Body of pancreas (tissue), 4 donors: ENCODE results near the gene AGAP1. TPM values are rescaled to one million over a fixed set of nuclear protein-coding genes. Genes with fewer than 3 reads are reported as not detected.

Experiments
- ATAC-seq: fragments of 150-250 bp; one replicate; pipeline ENCODE4 v1.9.1; 2016
- DNase-seq, 4 donors: peaks; one replicate each; pipeline ENCODE4 v3.0.0-alpha.2; 2019
- H3K27ac ChIP-seq, 4 donors: fragments of 200-600 bp; sonication (generic); 1 replicate in 3 of 4; 2 replicates in 1 of 4; pipeline versions ENCODE4 v1.5.1 to v1.6.1; 2016 to 2019; ENCODE audit warnings: mild to moderate bottlenecking in 1 of 4, mixed read lengths in 1 of 4, moderate library complexity in 1 of 4
- H3K27me3 ChIP-seq, 2 donors: fragments of 200-600 bp; sonication (generic); one replicate each; pipeline ENCODE4 v1.6.0; 2016; ENCODE audit warnings: mild to moderate bottlenecking in 1 of 2
- H3K36me3 ChIP-seq, 2 donors: fragments of 200-600 bp; sonication (generic); replicated peaks in 1 of 2; 2 replicates each; pipeline ENCODE4 v1.5.1; 2016; ENCODE audit warnings: low read depth in 2 of 2; ENCODE audit not compliant: insufficient read depth in 1 of 2
- H3K4me1 ChIP-seq: fragments of 200-600 bp; sonication (generic); one replicate; pipeline ENCODE4 v1.6.0; 2016
- H3K4me3 ChIP-seq, 2 donors: fragments of 200-600 bp; sonication (generic); 1 replicate in 1 of 2; 2 replicates in 1 of 2; pipeline ENCODE4 v1.5.1; 2016 to 2019
- H3K9me3 ChIP-seq, 3 donors: fragments of 200-600 bp; sonication (generic); 1 replicate in 2 of 3; 2 replicates in 1 of 3; pipeline ENCODE4 v1.5.1; 2016
- POLR2A ChIP-seq, 3 donors: fragments of 450-650 bp; IDR thresholded peaks; one replicate each; pipeline ENCODE4 v1.6.1; 2016; ENCODE audit warnings: antibody characterized with exemption in 3 of 3, mild to moderate bottlenecking in 2 of 3
- WGBS, 2 donors: methylation state at CpG; one replicate each; pipeline ENCODE4 v1.1.5; 2017; 5-methylcytosine and 5-hydroxymethylcytosine counted together
- intact Hi-C: fragments of 100-400 bp; cut with DNase I; formaldehyde crosslinking; loops from one replicate; pipeline ENCODE4 v1.15.1; 2023
- total RNA-seq, 2 donors: library from RNA; depleted of rRNA; stranded (reverse); fragments of >200 nt; gene quantifications; one replicate each; pipeline ENCODE4 v1.1.0, GENCODE V29; 2016
- TF ChIP-seq, protein P1 (sequence below), 7 experiments: fragments of 450-650 bp in 4 of 7; fragments of 200-600 bp in 3 of 7; sonication (generic) in 3 of 7; IDR thresholded peaks; one replicate each; pipeline ENCODE4 v1.5.1; 2016 to 2019; ENCODE audit warnings: antibody characterized with exemption in 7 of 7

The AGAP1 gene
- total RNA-seq, 2 donors from 2014 or later = 21.3 to 32.6 TPM

DNA sequence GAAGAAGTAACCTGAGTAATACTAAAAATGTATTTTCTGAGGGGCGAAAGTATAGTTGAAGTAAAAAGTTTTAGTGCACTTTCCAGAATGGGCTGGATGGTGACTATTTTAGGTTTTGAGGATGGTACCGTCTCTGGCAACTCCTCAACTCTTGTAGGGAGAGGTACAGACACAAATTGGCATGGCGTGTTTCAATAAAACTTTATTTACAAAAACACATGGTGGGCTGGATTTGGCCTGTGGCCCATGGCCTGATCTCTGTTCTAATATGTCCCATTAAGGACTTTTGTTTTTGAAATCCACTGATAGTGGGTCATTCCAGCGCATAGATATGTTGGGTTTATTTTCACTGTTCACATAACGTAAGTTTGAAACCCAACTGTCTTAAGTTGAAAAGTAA, 132.8 kb downstream of the AGAP1 start:
- intact Hi-C loops = no loop called here
- H3K4me3 ChIP-seq = no peak overlapping the region
- no peaks in the 10 kb centered on the region for H3K9me3 ChIP-seq
- TF ChIP-seq POLR2A (IDR thresholded peaks at IDR 0.05) = no peak
- TF ChIP-seq, protein P1, sequence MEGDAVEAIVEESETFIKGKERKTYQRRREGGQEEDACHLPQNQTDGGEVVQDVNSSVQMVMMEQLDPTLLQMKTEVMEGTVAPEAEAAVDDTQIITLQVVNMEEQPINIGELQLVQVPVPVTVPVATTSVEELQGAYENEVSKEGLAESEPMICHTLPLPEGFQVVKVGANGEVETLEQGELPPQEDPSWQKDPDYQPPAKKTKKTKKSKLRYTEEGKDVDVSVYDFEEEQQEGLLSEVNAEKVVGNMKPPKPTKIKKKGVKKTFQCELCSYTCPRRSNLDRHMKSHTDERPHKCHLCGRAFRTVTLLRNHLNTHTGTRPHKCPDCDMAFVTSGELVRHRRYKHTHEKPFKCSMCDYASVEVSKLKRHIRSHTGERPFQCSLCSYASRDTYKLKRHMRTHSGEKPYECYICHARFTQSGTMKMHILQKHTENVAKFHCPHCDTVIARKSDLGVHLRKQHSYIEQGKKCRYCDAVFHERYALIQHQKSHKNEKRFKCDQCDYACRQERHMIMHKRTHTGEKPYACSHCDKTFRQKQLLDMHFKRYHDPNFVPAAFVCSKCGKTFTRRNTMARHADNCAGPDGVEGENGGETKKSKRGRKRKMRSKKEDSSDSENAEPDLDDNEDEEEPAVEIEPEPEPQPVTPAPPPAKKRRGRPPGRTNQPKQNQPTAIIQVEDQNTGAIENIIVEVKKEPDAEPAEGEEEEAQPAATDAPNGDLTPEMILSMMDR (IDR thresholded peaks at IDR 0.05) = no peak
- no peak for ATAC-seq
- no peak for DNase-seq
- no peak overlapping the region for H3K27ac ChIP-seq
- H3K4me1 ChIP-seq = peaks cover 8% of the 10 kb centered on the region
- no peaks in the 10 kb centered on the region for H3K36me3 ChIP-seq
- H3K27me3 ChIP-seq = no peaks in the 10 kb centered on the region
- 95 to 96% methylated on average over 5 of the region's 5 CpGs for WGBS, 2 donors

DNA sequence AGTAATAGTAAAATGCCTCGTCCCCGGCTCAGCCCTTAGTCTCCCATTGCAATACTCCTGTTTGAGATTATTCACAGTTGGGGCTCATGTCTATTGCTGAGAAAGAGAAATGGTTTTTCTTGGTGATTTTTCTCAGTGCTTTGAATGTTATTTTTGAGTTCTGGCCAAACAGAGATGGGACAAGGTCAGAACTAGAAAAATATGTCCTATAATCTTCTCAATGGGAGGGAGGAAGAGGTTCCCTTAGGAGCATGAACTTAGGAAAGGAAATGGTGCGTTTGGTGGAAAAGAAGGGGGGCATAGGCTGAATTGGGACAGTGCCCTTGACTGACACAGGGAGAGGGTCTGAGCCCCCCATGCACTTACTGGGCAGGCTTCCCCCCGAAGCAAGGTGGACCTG, 133.8 kb downstream of the AGAP1 start:
- H3K4me3 ChIP-seq = no peak overlapping the region
- intact Hi-C loops = no loop called here
- no peak for ATAC-seq
- WGBS, 2 donors = 79% methylated on average over 4 of the region's 4 CpGs
- no peak overlapping the region for H3K27ac ChIP-seq
- no peak for DNase-seq
- H3K9me3 ChIP-seq = no peaks in the 10 kb centered on the region
- H3K4me1 ChIP-seq = peaks cover 8% of the 10 kb centered on the region
- H3K36me3 ChIP-seq = no peaks in the 10 kb centered on the region
- TF ChIP-seq, protein P1 (IDR thresholded peaks at IDR 0.05) = no peak
- H3K27me3 ChIP-seq = no peaks in the 10 kb centered on the region

DNA sequence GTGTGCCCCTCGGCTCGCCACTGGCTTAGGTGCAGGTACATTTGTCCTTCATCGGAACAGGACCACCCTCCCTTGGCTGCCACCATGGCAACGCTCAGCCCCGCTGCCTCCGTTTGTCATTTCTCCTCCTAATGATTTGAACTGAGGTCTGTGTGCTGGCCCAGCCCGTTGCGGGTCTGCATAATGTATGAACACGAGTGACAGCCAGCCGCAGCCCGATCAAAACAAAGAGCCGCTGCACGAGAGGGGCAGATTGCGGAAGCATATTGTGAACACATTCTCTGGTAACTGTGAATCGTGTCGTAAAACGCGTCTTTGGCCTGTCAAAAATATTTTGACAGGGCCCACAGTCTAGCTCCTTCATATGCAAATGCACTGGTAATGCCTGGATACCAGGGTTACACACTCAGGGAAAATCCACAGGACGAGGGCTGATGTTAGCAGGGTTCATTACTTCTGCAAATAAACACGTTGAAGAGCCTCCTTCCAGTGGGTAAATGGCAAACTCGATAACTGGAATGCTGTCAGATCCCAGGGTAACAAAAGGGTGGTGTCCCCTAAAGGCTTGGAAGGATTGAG, 137.0 kb downstream of the AGAP1 start:
- ATAC-seq (no peak), DNase-seq (no peak)
- TF ChIP-seq POLR2A (IDR thresholded peaks at IDR 0.05) = no peak
- TF ChIP-seq, protein P1 (IDR thresholded peaks at IDR 0.05) = no peak
- intact Hi-C loops = no loop called here
- 92 to 97% methylated on average over 17 to 21 of the region's 21 CpGs for WGBS, 2 donors
- peaks cover 8% of the 10 kb centered on the region for H3K4me1 ChIP-seq
- no peak overlapping the region for H3K27ac ChIP-seq
- H3K36me3 ChIP-seq = no peaks in the 10 kb centered on the region
- H3K27me3 ChIP-seq = no peaks in the 10 kb centered on the region
- no peak overlapping the region for H3K4me3 ChIP-seq
- no peaks in the 10 kb centered on the region for H3K9me3 ChIP-seq

DNA sequence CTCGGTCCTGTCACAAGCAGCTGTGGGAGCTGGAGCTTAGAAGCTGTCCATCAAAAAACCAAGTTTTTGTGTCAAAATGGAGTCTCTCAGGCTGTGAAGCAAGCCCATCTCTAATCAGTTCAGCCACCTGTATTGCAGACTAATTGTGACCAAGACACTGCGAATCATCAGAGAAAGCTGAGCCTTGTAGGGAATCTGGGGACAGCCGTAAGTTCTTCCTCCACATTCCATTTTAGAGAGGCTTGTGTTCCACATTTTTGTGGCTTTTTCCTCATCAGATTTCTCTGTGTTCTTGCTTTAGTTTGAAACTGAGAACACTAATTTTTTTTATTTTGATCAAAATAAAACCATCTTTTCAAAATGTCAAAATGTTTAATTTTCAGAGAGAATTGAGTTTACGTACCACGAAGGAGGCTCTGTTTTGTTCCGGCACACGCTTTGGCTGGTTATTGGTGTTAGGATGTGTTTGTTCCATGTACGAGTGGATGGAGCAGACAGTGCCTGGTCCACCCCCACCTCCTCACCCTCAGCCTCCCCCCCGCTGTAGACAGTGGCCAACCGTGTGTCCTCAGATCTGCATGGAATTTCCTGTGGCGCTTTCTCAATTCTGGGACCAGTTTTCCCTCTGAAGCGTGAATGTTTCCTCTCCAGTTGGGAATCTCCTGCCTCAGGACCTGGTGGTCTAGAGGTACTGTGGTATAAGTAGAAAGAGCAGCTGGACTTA, 140.8 kb downstream of the AGAP1 start:
- DNase-seq = no peak
- intact Hi-C loops = no loop called here
- Histone ChIP-seq H3K4me1 (no peaks in the 10 kb centered on the region), H3K27me3 (no peaks in the 10 kb centered on the region), H3K9me3 (no peaks in the 10 kb centered on the region), H3K27ac (no peak overlapping the region), H3K4me3 (no peak overlapping the region), H3K36me3 (no peaks in the 10 kb centered on the region)
- TF ChIP-seq, protein P1 (IDR thresholded peaks at IDR 0.05) = no peak
- TF ChIP-seq POLR2A (IDR thresholded peaks at IDR 0.05) = no peak
- no peak for ATAC-seq
- 85 to 87% methylated on average over 12 of the region's 12 CpGs for WGBS, 2 donors

DNA sequence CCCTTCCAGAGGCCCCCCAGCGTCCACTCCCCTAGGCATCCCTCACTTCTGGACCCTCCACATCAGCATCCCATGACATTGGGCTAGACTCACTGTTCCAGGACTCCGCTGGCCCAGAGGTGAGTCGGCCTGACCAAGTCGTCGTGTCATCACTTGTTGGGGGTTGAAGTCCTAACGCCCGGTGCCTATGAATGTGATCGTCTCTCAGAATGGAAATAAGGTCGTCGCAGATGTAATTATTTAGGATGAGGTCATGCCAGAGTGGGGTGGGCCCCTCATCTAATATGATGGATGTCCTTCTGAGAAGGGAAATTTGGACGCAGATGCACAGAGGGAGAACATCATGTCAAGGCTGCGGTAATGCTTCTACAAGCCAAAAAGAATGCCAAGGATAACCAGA, 142.7 kb downstream of the AGAP1 start:
- Histone ChIP-seq H3K27me3 (no peaks in the 10 kb centered on the region), H3K36me3 (no peaks in the 10 kb centered on the region), H3K27ac (no peak overlapping the region), H3K4me1 (peaks cover 8% of the 10 kb centered on the region), H3K4me3 (no peak overlapping the region), H3K9me3 (no peaks in the 10 kb centered on the region)
- ATAC-seq (no peak), DNase-seq (no peak)
- WGBS, 2 donors = 91% methylated on average over 11 to 12 of the region's 12 CpGs
- TF ChIP-seq, protein P1 (IDR thresholded peaks at IDR 0.05) = no peak
- no peak for TF ChIP-seq POLR2A (IDR thresholded peaks at IDR 0.05)
- intact Hi-C loops = no loop called here
